Uterus (tissue), 4 donors: Measurements from ENCODE around the gene PLAAT5. TPM values are rescaled to one million over a fixed set of nuclear protein-coding genes. Genes with fewer than 3 reads are reported as not detected.
A peak's percentile ranks its signal among the peaks of the same experiment; 100 is the strongest.

Source experiments
- DNase-seq, 2 donors: peaks; one replicate each; pipeline ENCODE4 v3.0.0-alpha.2; 2019 to 2020
- H3K27ac ChIP-seq, 2 donors: fragments of 200-600 bp; sonication (generic); 1 replicate in 1 of 2; 2 replicates in 1 of 2; pipeline ENCODE4 v1.5.1; 2016 to 2018
- H3K27me3 ChIP-seq, 2 donors: fragments of 200-600 bp; sonication (generic); one replicate each; pipeline ENCODE4 v1.5.1; 2018 to 2019; ENCODE audit warnings: control low read depth in 1 of 2
- H3K36me3 ChIP-seq, 2 donors: fragments of 200-600 bp; sonication (generic); one replicate each; pipeline ENCODE4 v1.5.1; 2019; ENCODE audit warnings: control low read depth in 1 of 2
- H3K4me1 ChIP-seq, 2 donors: fragments of 200-600 bp; sonication (generic); one replicate each; pipeline ENCODE4 v1.5.1; 2018 to 2019; ENCODE audit warnings: control low read depth in 1 of 2
- H3K4me3 ChIP-seq, 2 donors: fragments of 200-600 bp; sonication (generic); 1 replicate in 1 of 2; 2 replicates in 1 of 2; pipeline ENCODE4 v1.5.1; 2018 to 2019; ENCODE audit warnings: mild to moderate bottlenecking in 1 of 2
- H3K9me3 ChIP-seq, 2 donors: fragments of 200-600 bp; sonication (generic); one replicate each; pipeline ENCODE4 v1.5.1; 2019; ENCODE audit warnings: control low read depth in 1 of 2
- POLR2A ChIP-seq, 2 donors: fragments of 450-650 bp; IDR thresholded peaks; one replicate each; pipeline ENCODE4 v1.6.1; 2016; ENCODE audit warnings: antibody characterized with exemption in 2 of 2, mild to moderate bottlenecking in 1 of 2, moderate library complexity in 1 of 2
- intact Hi-C: fragments of 100-400 bp; cut with DNase I; formaldehyde crosslinking; loops from one replicate; pipeline ENCODE4 v1.15.1; 2023; ENCODE audit warnings: low total_unique reads
- total RNA-seq, 4 donors: library from RNA; depleted of rRNA in 3 of 4; stranded (reverse); fragments of >200 nt in 3 of 4; gene quantifications; one replicate each; pipeline versions ENCODE4 v1.1.0 to v1.2.4, GENCODE V29; 2014 to 2023
- TF ChIP-seq, protein P1 (sequence below), 4 experiments: fragments of 200-600 bp in 2 of 4; fragments of 450-650 bp in 2 of 4; sonication (generic) in 2 of 4; IDR thresholded peaks; one replicate each; pipeline ENCODE4 v1.5.1; 2016 to 2019; ENCODE audit warnings: antibody characterized with exemption in 4 of 4, mild to moderate bottlenecking in 2 of 4, moderate library complexity in 1 of 4
- donor health status: DM: yes; HTN: yes; CAD: no.

PLAAT5 gene
- total RNA-seq, 4 donors from 2014 or later = 0.29 to 4.2 (median 3.7) TPM; not detected in 1

GRCh38 chr11:63485777-63486176 is 5.2 kb downstream of the PLAAT5 start:
- TF ChIP-seq POLR2A (IDR thresholded peaks at IDR 0.05) = no peak
- TF ChIP-seq, protein P1, sequence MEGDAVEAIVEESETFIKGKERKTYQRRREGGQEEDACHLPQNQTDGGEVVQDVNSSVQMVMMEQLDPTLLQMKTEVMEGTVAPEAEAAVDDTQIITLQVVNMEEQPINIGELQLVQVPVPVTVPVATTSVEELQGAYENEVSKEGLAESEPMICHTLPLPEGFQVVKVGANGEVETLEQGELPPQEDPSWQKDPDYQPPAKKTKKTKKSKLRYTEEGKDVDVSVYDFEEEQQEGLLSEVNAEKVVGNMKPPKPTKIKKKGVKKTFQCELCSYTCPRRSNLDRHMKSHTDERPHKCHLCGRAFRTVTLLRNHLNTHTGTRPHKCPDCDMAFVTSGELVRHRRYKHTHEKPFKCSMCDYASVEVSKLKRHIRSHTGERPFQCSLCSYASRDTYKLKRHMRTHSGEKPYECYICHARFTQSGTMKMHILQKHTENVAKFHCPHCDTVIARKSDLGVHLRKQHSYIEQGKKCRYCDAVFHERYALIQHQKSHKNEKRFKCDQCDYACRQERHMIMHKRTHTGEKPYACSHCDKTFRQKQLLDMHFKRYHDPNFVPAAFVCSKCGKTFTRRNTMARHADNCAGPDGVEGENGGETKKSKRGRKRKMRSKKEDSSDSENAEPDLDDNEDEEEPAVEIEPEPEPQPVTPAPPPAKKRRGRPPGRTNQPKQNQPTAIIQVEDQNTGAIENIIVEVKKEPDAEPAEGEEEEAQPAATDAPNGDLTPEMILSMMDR (IDR thresholded peaks at IDR 0.05) = no peak
- intact Hi-C loops = loop anchor here (10.0 kb wide), 1 partner anchor 259 kb away; no protein-coding TSS in a partner anchor
- H3K27me3 ChIP-seq = no peaks in the 10 kb centered on the region
- no peak for DNase-seq
- no peaks in the 10 kb centered on the region for H3K9me3 ChIP-seq
- H3K36me3 ChIP-seq = no peaks in the 10 kb centered on the region
- H3K4me3 ChIP-seq = no peak overlapping the region
- no peaks in the 10 kb centered on the region for H3K4me1 ChIP-seq
- H3K27ac ChIP-seq = no peak overlapping the region

GRCh38 chr11:63480039-63480438 is 10.9 kb downstream of the PLAAT5 start:
- intact Hi-C loops = loop anchor here (5.0 to 10.0 kb wide), 2 partner anchors 147 to 265 kb away; no protein-coding TSS in a partner anchor
- DNase-seq = no peak
- Histone ChIP-seq H3K27ac (no peak overlapping the region), H3K4me1 (no peaks in the 10 kb centered on the region), H3K9me3 (no peaks in the 10 kb centered on the region), H3K36me3 (no peaks in the 10 kb centered on the region), H3K4me3 (no peak overlapping the region), H3K27me3 (no peaks in the 10 kb centered on the region)
- TF ChIP-seq, protein P1 (IDR thresholded peaks at IDR 0.05) = no peak
- no peak for TF ChIP-seq POLR2A (IDR thresholded peaks at IDR 0.05)

DNA sequence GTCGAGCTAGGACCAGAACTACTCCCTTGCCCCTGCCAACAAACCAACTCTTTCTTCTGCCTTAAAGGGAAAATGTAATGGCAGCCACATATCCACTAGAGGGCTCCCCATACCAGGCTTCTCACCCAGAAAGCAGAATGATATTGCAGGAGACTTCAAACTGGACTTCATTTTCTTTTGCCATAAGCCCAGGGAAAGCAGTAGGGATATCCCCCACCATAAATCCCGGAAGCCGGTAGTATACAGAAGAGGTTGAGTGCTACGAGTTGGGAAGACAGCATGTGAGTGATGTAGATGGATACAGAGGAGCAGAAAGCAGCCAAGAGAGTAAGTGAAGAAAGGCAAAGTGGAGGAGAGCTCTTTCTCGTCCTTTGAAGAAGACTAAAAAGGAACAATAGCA is 12.1 kb downstream of the PLAAT5 start:
- no peaks in the 10 kb centered on the region for H3K36me3 ChIP-seq
- TF ChIP-seq, protein P1 (IDR thresholded peaks at IDR 0.05) = peak; percentile 86 to 94 (median 92)
- no peak for TF ChIP-seq POLR2A (IDR thresholded peaks at IDR 0.05)
- intact Hi-C loops = loop anchor here (5.0 kb wide), 1 partner anchor 158 kb away; no protein-coding TSS in a partner anchor
- no peak overlapping the region for H3K27ac ChIP-seq
- H3K4me3 ChIP-seq = no peak overlapping the region
- H3K4me1 ChIP-seq = no peaks in the 10 kb centered on the region
- peak; percentile 26 to 61 for DNase-seq
- no peaks in the 10 kb centered on the region for H3K9me3 ChIP-seq
- H3K27me3 ChIP-seq = no peaks in the 10 kb centered on the region

GRCh38 chr11:63476618-63477017 is 14.3 kb downstream of the PLAAT5 start:
- intact Hi-C loops = loop anchor here (5.0 kb wide), 1 partner anchor 161 kb away; no protein-coding TSS in a partner anchor

DNA sequence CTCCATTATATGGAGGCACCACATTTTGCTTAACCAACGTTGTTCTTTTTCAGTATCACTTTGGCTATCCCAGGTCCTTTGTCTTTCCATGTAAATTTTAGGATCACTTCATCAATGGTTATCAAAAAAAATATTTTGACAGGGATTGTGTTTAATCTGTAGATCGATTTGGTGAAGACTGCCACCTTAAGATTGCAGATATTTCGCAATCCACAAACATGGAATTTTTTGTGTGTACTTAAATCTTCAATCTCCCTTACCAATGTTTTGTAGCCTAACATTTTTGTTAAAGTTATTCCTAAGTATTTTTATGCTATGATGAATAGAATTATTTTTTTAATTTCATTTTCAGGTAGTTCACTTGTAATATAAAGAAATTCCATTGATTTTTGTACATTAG is 18.6 kb downstream of the PLAAT5 start:
- H3K36me3 ChIP-seq = no peaks in the 10 kb centered on the region

More at GRCh38 chr11:63476618-63477017, 14.3 kb downstream of the PLAAT5 start:
- Histone ChIP-seq H3K4me1 (no peaks in the 10 kb centered on the region), H3K9me3 (no peaks in the 10 kb centered on the region), H3K27ac (no peak overlapping the region), H3K4me3 (no peak overlapping the region), H3K27me3 (no peaks in the 10 kb centered on the region), H3K36me3 (no peaks in the 10 kb centered on the region)
- no peak for DNase-seq
- no peak for TF ChIP-seq POLR2A (IDR thresholded peaks at IDR 0.05)
- TF ChIP-seq, protein P1 (IDR thresholded peaks at IDR 0.05) = no peak

More for the DNA sequence above, 18.6 kb downstream of the PLAAT5 start:
- Histone ChIP-seq H3K27ac (no peak overlapping the region), H3K4me1 (no peaks in the 10 kb centered on the region), H3K9me3 (no peaks in the 10 kb centered on the region), H3K27me3 (no peaks in the 10 kb centered on the region), H3K4me3 (no peak overlapping the region)
- intact Hi-C loops = no loop called here
- TF ChIP-seq, protein P1 (IDR thresholded peaks at IDR 0.05) = no peak
- no peak for TF ChIP-seq POLR2A (IDR thresholded peaks at IDR 0.05)
- DNase-seq = no peak
